Esophagus muscularis mucosa (tissue), 4 donors: ENCODE results near the gene PHC1. TPM values are rescaled to one million over a fixed set of nuclear protein-coding genes. Genes with fewer than 3 reads are reported as not detected.
A peak's percentile ranks its signal among the peaks of the same experiment; 100 is the strongest.

ENCODE experiments used
- DNase-seq: peaks from one replicate; pipeline ENCODE4 v3.0.0-alpha.2; 2017; ENCODE audit errors: extremely low spot score
- H3K27ac ChIP-seq, 4 donors: fragments of 200-600 bp; sonication (generic); replicated peaks in 1 of 4; 1 replicate in 3 of 4; 2 replicates in 1 of 4; pipeline ENCODE4 v1.5.1; 2016 to 2019; ENCODE audit warnings: mild to moderate bottlenecking in 1 of 4
- H3K27me3 ChIP-seq, 4 donors: fragments of 200-600 bp; sonication (generic); one replicate each; pipeline versions ENCODE4 v1.5.1 to v1.6.0; 2016 to 2019
- H3K36me3 ChIP-seq, 4 donors: fragments of 200-600 bp; sonication (generic); one replicate each; pipeline ENCODE4 v1.5.1; 2016 to 2019
- H3K4me1 ChIP-seq, 4 donors: fragments of 200-600 bp; sonication (generic); one replicate each; pipeline ENCODE4 v1.5.1; 2016 to 2019
- H3K4me3 ChIP-seq, 4 donors: fragments of 200-600 bp; sonication (generic); 1 replicate in 2 of 4; 2 replicates in 2 of 4; pipeline ENCODE4 v1.5.1; 2016 to 2019; ENCODE audit warnings: mild to moderate bottlenecking in 4 of 4, moderate library complexity in 1 of 4
- H3K9me3 ChIP-seq, 4 donors: fragments of 200-600 bp; sonication (generic); 1 replicate in 3 of 4; 2 replicates in 1 of 4; pipeline ENCODE4 v1.5.1; 2016 to 2019
- CTCF ChIP-seq, 3 experiments: fragments of 200-600 bp in 2 of 3; fragments of 450-650 bp in 1 of 3; sonication (generic) in 2 of 3; IDR thresholded peaks; one replicate each; pipeline ENCODE4 v1.5.1; 2017 to 2019; ENCODE audit warnings: antibody characterized with exemption in 3 of 3, mild to moderate bottlenecking in 2 of 3, moderate library complexity in 1 of 3
- EP300 ChIP-seq: sonication (generic); formaldehyde crosslinking; IDR thresholded peaks from one replicate; pipeline ENCODE4 v1.6.1; 2017; ENCODE audit warnings: antibody characterized with exemption
- POLR2A ChIP-seq: fragments of 450-650 bp; IDR thresholded peaks from one replicate; pipeline ENCODE4 v1.6.1; 2017; ENCODE audit warnings: antibody characterized with exemption, moderate library complexity, mild to moderate bottlenecking, low read depth
- POLR2AphosphoS5 ChIP-seq, 2 donors: sonication (generic); formaldehyde crosslinking; IDR thresholded peaks; one replicate each; pipeline ENCODE4 v1.6.1; 2017; ENCODE audit warnings: antibody characterized with exemption in 2 of 2
- WGBS: methylation state at CpG from one replicate; pipeline ENCODE4 v1.1.5; 2018; 5-methylcytosine and 5-hydroxymethylcytosine counted together
- intact Hi-C: fragments of 100-400 bp; cut with DNase I; formaldehyde crosslinking; loops from one replicate; pipeline ENCODE4 v1.15.1; 2023
- total RNA-seq, 4 donors: library from RNA; depleted of rRNA; stranded (reverse); fragments of >200 nt; gene quantifications; one replicate each; pipeline versions ENCODE4 v1.1.0 to v1.2.1, GENCODE V29; 2016

The PHC1 gene
- total RNA-seq, 4 donors from 2014 or later: 33.2 to 51.6 (median 43.7) TPM

- Histone ChIP-seq H3K27me3 (no peaks in the 10 kb centered on the region), H3K4me3 (peak overlapping the region in 1 of 4 donors; percentile 91), H3K9me3 (no peaks in the 10 kb centered on the region), H3K4me1 (peaks cover 22 to 35% (median 31%) of the 10 kb centered on the region in 4 donors), H3K27ac (no peak overlapping the region), H3K36me3 (peaks cover 15 to 40% (median 36%) of the 10 kb centered on the region in 4 donors)
- no peak for DNase-seq
- intact Hi-C loops: no loop called here
- TF ChIP-seq EP300: no peak
- no peak for TF ChIP-seq POLR2AphosphoS5 (IDR thresholded peaks at IDR 0.05)
- no peak for TF ChIP-seq POLR2A
- TF ChIP-seq CTCF (IDR thresholded peaks at IDR 0.05): no peak
Measured at GRCh38 chr12:8947737-8948136, 33.4 kb downstream of the PHC1 start.

- Histone ChIP-seq H3K27me3 (no peaks in the 10 kb centered on the region), H3K4me3 (peak overlapping the region; percentile 78 to 91 (median 86)), H3K27ac (peak overlapping the region; percentile 96 to 98 (median 98)), H3K4me1 (peaks cover 22 to 35% (median 31%) of the 10 kb centered on the region in 4 donors), H3K36me3 (peaks cover 6 to 29% (median 25%) of the 10 kb centered on the region in 4 donors), H3K9me3 (no peaks in the 10 kb centered on the region)
- 1% methylated on average over 14 of the region's 15 CpGs for WGBS
- intact Hi-C loops: loop anchor here (1.0 kb wide), 1 partner anchor 33 kb away; no protein-coding TSS in a partner anchor
- no peak for TF ChIP-seq POLR2AphosphoS5 (IDR thresholded peaks at IDR 0.05)
- no peak for DNase-seq
Measured at GRCh38 chr12:8948701-8949341, 34.5 kb downstream of the PHC1 start.

- DNase-seq: peak; percentile 99
- H3K4me3 ChIP-seq: peak within 1 kb of the TSS; percentile 78 to 91 (median 86)
- TF ChIP-seq POLR2A: peak; percentile 79
- peak; percentile 77 to 91 for TF ChIP-seq POLR2AphosphoS5 (IDR thresholded peaks at IDR 0.05)
- no peak for TF ChIP-seq EP300
- peak; percentile 45 to 61 (median 47) for TF ChIP-seq CTCF (IDR thresholded peaks at IDR 0.05)
- H3K9me3 ChIP-seq: no peaks in the 10 kb centered on the region
- H3K27me3 ChIP-seq: no peaks in the 10 kb centered on the region
- H3K27ac ChIP-seq: peak within 1 kb of the TSS; percentile 96 to 98 (median 98)
- intact Hi-C loops: loop anchor here (1.0 to 5.0 kb wide), 2 partner anchors 33 to 88 kb away; no protein-coding TSS in a partner anchor
- H3K36me3 ChIP-seq: peaks cover 1 to 21% (median 18%) of the 10 kb centered on the region in 4 donors
- under 1% methylated on average over 59 of the region's 66 CpGs for WGBS
- peaks cover 22 to 35% (median 31%) of the 10 kb centered on the region in 4 donors for H3K4me1 ChIP-seq
Measured at GRCh38 chr12:8949342-8950220, 35.3 kb downstream of the PHC1 start, which contains the start of gene M6PR. Gene M6PR (minus strand): TSS chr12:8949645. CDS start chr12:8946404, 3,241 bp downstream.

- Histone ChIP-seq H3K4me3 (peak overlapping the region; percentile 78 to 91 (median 86)), H3K27me3 (no peaks in the 10 kb centered on the region), H3K36me3 (peaks cover 0 to 15% (median 12%) of the 10 kb centered on the region in 4 donors), H3K4me1 (peaks cover 22 to 35% (median 31%) of the 10 kb centered on the region in 4 donors), H3K27ac (peak overlapping the region; percentile 96 to 98 (median 98)), H3K9me3 (no peaks in the 10 kb centered on the region)
- no peak for TF ChIP-seq POLR2A
- TF ChIP-seq EP300: no peak
- no peak for TF ChIP-seq POLR2AphosphoS5 (IDR thresholded peaks at IDR 0.05)
- TF ChIP-seq CTCF (IDR thresholded peaks at IDR 0.05): no peak
- no peak for DNase-seq
- WGBS: 2% methylated on average over 7 of the region's 7 CpGs
- intact Hi-C loops: loop anchor here (5.0 kb wide), 1 partner anchor 87 kb away; no protein-coding TSS in a partner anchor
Measured at GRCh38 chr12:8950221-8950527, 35.9 kb downstream of the PHC1 start.
